Activated naive CD8-positive, alpha-beta T cell (primary cell): ENCODE results near the gene GOLGA6L7.
"Not testable (repeated sequence)": the region's sequence is repeated elsewhere in the genome, so short reads cannot be mapped to it uniquely, and the experiment has no call there.

Source experiments
- H3K27ac Mint-ChIP-seq: one replicate; pipeline ENCODE4 v1.8.0; 2021; ENCODE audit warnings: mixed read lengths
- H3K27me3 Mint-ChIP-seq: one replicate; pipeline ENCODE4 v1.8.0; 2021; ENCODE audit warnings: mixed read lengths
- H3K36me3 Mint-ChIP-seq: one replicate; pipeline ENCODE4 v1.8.0; 2021; ENCODE audit warnings: mixed read lengths
- H3K4me1 Mint-ChIP-seq: one replicate; pipeline ENCODE4 v1.8.0; 2021; ENCODE audit warnings: low read depth, mixed read lengths
- H3K4me3 Mint-ChIP-seq: one replicate; pipeline ENCODE4 v1.8.0; 2021; ENCODE audit warnings: mild to moderate bottlenecking, mixed read lengths
- H3K9me3 Mint-ChIP-seq: one replicate; pipeline ENCODE4 v1.8.0; 2021; ENCODE audit warnings: low read depth, mixed read lengths

GOLGA6L7 gene

DNA sequence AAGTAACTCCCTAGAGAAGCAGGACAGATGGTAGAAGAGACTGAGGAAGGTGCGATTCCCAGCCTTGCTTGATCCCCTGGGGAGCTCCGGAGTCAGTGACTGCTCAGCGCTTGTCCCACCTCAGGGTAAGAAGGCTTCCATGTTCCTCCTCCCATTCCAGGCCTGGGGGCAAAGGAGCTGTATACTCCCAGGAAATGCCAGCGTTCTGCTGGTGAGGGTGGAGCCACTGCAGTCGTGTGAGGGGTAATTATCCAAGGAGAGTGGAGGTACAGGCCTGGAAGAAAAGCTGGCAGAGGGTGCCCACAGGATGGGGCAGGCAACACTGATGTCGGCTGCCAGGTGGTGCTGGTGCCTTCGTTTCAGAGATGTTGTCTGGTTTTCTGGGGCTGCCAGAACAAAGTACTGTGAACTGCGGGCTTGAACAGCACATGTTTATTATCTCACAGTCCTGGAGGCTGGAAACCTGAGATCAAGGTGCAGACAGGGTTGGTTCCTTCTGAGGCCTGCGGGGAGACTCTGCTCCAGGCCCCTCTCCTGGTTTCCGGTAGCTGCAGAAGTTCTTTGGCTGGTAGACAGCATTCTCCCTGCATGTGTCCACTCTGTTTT is 25.2 kb upstream of the GOLGA6L7 start:
- H3K27me3 Mint-ChIP-seq = no peaks in the 10 kb centered on the region
- no peaks in the 10 kb centered on the region for H3K9me3 Mint-ChIP-seq
- peaks cover 20% of the 10 kb centered on the region for H3K4me1 Mint-ChIP-seq
- H3K27ac Mint-ChIP-seq = no peak overlapping the region
- no peaks in the 10 kb centered on the region for H3K36me3 Mint-ChIP-seq
- H3K4me3 Mint-ChIP-seq = no peak overlapping the region

DNA sequence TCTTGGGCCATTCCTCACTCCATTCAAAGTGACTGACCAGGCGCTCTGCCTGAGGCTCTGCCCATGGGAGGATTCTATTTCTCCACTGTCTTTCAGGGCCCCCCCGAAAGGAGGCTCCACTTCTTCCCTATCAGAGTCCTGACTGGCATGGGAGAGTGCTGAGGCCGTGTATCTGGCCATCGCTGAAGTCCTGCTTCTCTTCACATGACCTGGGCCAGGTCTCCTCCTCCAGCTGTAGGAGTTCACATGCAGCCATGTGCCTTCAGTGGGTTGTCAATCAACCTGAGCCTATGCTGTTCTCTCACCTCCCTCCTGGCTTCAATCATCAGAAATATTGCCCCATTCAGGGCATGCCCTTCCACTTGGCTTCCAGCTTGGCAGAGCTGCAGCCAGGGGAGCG is 24.6 kb upstream of the GOLGA6L7 start:
- Mint-ChIP-seq H3K9me3 (no peaks in the 10 kb centered on the region), H3K27ac (no peak overlapping the region), H3K27me3 (no peaks in the 10 kb centered on the region), H3K36me3 (no peaks in the 10 kb centered on the region), H3K4me3 (no peak overlapping the region), H3K4me1 (peaks cover 20% of the 10 kb centered on the region)

DNA sequence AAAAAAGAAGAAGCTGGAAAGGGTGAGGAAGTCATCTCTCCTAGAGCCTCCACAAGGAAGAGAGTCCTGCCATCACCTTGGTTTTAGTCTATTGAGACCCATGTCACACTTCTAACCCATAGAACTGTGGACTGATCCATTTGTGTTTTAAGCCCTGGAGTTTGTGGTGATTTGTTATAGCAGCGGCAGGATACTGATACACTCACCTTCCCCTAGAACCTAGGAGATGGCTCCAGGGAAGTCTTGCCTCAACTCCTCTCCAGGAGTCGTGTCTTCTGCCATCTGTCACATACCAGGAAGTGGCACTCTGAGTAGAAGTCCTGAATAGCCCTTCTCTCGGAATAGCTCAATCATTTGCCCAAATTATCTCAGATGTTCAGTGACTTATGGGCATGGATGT is 22.7 kb upstream of the GOLGA6L7 start:
- no peaks in the 10 kb centered on the region for H3K36me3 Mint-ChIP-seq
- no peak overlapping the region for H3K27ac Mint-ChIP-seq
- no peaks in the 10 kb centered on the region for H3K27me3 Mint-ChIP-seq

DNA sequence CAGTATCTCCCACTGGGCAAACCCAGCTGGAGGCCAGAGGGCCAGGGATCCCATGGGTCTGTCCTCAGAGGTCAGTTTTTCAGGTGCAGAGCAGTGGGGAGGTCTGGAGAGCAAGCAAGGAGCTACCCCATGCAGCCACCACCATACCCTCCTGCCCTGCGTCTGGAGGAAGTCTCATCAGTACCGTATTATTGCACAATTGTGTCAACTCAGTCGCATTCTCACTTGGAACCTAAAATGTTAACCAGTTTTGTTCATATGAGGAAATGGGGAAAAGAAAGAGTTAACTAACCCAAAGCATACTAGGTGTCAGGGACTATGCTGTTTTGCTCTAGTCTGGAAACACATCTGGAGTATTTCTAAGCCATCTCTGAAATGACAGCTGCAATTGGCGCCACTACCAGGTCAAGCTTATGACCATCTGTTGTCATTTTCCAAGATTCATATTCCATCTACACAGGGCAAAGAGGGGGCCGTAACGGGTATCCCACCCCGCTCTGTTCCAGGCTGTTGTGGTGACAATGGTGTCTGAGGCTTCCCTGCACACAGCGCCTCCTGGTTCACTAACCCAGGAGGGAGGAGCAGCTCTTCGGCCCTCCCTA is 20.4 kb upstream of the GOLGA6L7 start:
- peaks cover under 1% of the 10 kb centered on the region for H3K4me1 Mint-ChIP-seq
- H3K27ac Mint-ChIP-seq = no peak overlapping the region
- H3K4me3 Mint-ChIP-seq = no peak overlapping the region
- no peaks in the 10 kb centered on the region for H3K27me3 Mint-ChIP-seq
- H3K9me3 Mint-ChIP-seq = no peaks in the 10 kb centered on the region
- H3K36me3 Mint-ChIP-seq = no peaks in the 10 kb centered on the region

More for the DNA sequence above, 22.7 kb upstream of the GOLGA6L7 start:
- Mint-ChIP-seq H3K9me3 (no peaks in the 10 kb centered on the region), H3K4me3 (no peak overlapping the region), H3K4me1 (peaks cover 11% of the 10 kb centered on the region)

DNA sequence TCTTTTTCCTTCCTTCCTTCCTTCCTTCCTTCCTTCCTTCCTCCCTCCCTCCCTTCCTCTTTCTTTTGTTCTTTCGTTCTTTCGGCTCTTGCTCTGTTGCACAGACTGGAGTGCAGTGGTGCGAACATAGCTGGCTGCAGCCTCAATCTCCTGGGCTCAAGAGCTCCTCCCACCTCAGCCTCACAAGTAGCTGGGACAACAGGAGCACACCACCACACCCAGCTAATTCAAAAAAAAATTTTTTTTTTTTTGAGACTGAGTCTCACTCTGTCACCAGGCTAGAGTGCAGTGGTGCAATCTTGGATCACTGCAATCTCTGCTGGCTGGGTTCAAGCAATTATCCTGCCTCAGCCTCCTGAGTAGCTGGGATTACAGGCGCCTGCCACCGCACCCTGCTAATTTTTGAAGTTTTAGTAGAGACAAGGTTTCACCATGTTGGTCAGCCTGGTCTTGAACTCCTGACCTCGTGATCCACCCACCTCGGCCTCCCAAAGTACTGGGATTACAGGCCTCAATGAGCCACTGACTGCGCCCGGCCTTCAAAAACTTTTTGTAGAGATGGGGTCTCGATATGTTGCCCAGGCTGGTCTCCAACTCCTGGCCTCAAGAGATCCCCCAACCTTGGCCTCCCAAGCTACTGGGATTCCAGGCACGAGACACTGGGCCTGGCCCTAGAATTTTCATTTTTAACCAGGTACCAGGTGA is 13.3 kb upstream of the GOLGA6L7 start:
- H3K9me3 Mint-ChIP-seq, H3K4me1 Mint-ChIP-seq, H3K36me3 Mint-ChIP-seq, H3K27ac Mint-ChIP-seq, H3K4me3 Mint-ChIP-seq, H3K27me3 Mint-ChIP-seq: not testable (repeated sequence)

DNA sequence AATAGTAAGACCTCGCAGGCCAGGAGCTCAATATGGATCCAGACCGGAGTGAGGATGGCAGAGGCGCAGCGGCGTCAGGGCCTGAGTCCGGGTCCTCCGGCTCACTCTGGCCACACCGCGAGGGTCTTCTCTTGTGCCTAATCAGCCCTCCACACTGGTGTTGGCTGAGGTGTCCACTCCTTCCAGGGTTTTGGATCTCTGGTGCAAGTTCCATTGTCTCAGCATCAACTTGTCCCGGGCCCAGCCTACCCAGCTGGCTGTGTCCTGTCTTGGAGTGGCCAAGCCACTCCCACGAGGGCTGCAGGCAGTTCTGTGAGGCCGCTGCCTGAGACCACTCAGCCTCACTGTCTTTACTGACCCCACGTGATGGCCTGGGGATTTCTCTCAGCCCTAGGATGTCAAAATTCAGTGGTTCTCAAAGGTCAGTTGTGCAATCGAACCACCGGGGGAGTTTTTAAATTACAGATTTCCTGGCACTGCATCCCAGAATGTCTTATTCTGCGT is 12.6 kb upstream of the GOLGA6L7 start:
- Mint-ChIP-seq H3K4me1 (no peaks in the 10 kb centered on the region), H3K27me3 (no peaks in the 10 kb centered on the region), H3K4me3 (no peak overlapping the region), H3K9me3 (no peaks in the 10 kb centered on the region), H3K36me3 (no peaks in the 10 kb centered on the region), H3K27ac (no peak overlapping the region)

DNA sequence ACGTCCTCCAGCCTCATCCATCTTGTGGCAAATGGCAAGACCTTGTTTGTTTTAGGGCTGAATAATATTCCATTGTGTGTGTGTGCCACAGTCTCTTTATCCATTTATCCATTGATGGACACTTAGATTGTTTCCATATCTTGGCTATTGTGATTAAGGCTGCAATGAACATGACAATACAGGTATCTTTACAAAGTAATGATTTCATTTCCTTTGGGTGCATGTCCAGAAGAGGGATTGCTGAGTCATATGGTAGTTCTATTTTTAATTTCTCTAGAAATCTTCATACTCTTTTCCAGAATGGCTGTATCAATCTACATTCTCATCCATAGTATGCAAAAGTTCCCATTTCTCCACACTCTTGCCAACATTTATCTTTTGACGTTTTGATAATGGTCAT is 6.1 kb upstream of the GOLGA6L7 start:
- H3K36me3 Mint-ChIP-seq, H3K9me3 Mint-ChIP-seq, H3K4me3 Mint-ChIP-seq, H3K27me3 Mint-ChIP-seq, H3K27ac Mint-ChIP-seq, H3K4me1 Mint-ChIP-seq: not testable (repeated sequence)

DNA sequence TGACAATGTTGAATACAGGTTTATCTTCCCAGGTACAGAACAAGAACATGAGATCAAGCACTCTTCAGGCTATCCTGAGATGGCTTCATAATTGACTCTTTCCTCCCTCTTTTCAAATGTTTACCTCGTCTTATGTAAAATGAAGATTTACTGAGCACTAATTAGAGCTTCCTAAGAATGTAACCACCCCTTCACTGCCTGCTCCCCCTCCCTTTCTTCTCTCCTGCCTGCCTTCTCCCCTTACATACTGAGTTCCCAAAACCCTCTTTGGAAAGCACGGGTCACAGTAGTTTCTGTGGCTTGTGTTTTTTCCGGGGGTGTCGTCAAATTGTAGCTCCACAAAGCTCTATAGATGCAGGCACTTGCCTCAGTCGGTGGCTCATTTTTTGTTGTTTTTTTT is 5.2 kb upstream of the GOLGA6L7 start:
- H3K27me3 Mint-ChIP-seq, H3K4me1 Mint-ChIP-seq, H3K4me3 Mint-ChIP-seq, H3K27ac Mint-ChIP-seq, H3K9me3 Mint-ChIP-seq, H3K36me3 Mint-ChIP-seq: not testable (repeated sequence)

DNA sequence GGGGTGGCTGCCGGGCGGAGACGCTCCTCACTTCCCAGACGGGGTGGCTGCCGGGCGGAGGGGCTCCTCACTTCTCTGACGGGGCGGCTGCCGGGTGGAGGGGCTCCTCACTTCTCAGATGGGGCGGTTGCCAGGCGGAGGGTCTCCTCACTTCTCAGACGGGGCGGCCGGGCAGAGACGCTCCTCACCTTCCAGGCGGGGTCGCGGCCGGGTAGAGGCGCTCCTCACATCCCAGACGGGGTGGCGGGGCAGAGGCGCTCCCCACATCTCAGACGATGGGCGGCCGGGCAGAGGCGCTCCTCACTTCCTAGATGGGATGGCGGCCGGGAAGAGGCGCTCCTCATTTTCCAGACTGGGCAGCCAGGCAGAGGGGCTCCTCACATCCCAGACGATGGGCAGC is 1.3 kb upstream of the GOLGA6L7 start:
- H3K4me1 Mint-ChIP-seq = peaks cover 12% of the 10 kb centered on the region
- not testable (repeated sequence) for H3K27me3 Mint-ChIP-seq, H3K4me3 Mint-ChIP-seq, H3K27ac Mint-ChIP-seq, H3K9me3 Mint-ChIP-seq, H3K36me3 Mint-ChIP-seq

DNA sequence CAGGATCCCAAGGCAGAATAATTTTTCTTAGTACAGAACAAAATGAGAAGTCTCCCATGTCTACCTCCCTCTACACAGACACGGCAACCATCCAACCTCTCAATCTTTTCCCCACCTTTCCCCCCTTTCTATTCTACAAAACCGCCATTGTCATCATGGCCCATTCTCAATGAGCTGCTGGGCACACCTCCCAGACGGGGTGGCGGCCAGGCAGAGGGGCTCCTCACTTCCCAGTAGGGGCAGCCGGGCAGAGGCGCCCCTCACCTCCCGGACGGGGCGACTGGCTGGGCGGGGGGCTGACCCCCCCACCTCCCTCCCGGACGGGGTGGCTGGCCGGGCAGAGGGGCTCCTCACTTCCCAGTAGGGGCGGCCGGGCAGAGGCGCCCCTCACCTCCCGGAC is 827 bp upstream of the GOLGA6L7 start:
- H3K27ac Mint-ChIP-seq, H3K4me1 Mint-ChIP-seq, H3K4me3 Mint-ChIP-seq, H3K27me3 Mint-ChIP-seq, H3K9me3 Mint-ChIP-seq, H3K36me3 Mint-ChIP-seq: not testable (repeated sequence)

DNA sequence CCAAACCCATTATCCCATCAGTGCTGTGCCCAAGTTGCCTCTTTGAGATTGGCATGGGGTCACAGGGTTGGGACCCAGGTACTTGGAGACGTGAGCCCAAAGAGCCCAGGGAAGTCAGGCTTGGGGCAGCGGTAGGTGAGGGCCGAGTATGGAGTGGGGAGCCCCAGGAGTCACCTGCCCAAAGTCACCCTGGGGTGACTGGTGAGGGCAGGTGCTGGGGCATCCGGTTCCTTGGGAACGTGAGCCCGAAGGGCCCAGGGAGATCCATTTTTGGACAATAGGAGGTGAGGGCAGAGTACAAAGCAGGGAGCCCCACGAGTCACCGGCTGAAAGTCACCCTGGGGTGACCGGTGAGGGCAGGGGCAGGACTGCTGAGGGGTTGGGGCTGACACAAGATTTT is 485 bp downstream of the GOLGA6L7 start:
- H3K9me3 Mint-ChIP-seq, H3K36me3 Mint-ChIP-seq, H3K4me1 Mint-ChIP-seq, H3K4me3 Mint-ChIP-seq, H3K27me3 Mint-ChIP-seq, H3K27ac Mint-ChIP-seq: not testable (repeated sequence)

DNA sequence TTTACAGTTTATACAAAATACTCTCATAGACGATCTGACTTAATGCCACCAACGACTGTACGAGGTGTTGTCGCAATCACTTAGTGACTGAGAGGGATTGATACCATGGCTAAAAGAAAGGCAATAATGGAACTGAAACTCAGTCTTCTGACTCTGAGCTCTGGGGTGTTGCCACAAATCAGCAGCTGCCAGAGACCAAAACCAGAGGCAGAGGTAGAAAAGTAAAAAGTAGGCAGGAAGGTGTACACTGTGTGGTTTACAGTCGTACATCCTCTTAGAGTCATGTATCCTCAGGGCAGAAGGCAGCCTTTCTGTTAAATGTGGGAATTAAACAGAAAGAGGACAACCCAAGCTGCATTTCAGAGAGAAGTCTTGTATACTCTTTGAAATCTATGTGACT is 1.2 kb downstream of the GOLGA6L7 start:
- H3K27ac Mint-ChIP-seq, H3K4me1 Mint-ChIP-seq, H3K4me3 Mint-ChIP-seq, H3K9me3 Mint-ChIP-seq, H3K27me3 Mint-ChIP-seq, H3K36me3 Mint-ChIP-seq: not testable (repeated sequence)

DNA sequence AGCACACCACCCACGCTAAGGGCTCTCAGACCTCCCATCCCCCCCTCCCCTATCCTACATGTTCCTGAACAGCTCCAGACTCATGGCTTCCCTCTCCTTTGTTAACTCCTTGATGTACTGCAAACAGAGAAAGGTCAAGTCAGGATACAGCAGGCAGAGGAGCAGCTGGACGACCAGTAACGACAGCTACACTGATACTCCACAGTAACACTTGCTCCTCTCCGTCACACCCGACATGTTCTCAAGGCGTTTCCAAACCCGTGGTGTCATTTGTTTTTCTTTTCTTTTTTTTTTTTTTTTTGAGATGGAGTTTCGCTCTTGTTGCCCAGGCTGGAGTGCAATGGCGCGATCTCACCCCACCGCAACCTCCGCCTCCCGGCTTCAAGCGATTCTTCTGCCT is 4.3 kb downstream of the GOLGA6L7 start:
- H3K36me3 Mint-ChIP-seq, H3K9me3 Mint-ChIP-seq, H3K4me1 Mint-ChIP-seq, H3K27ac Mint-ChIP-seq, H3K4me3 Mint-ChIP-seq, H3K27me3 Mint-ChIP-seq: not testable (repeated sequence)

DNA sequence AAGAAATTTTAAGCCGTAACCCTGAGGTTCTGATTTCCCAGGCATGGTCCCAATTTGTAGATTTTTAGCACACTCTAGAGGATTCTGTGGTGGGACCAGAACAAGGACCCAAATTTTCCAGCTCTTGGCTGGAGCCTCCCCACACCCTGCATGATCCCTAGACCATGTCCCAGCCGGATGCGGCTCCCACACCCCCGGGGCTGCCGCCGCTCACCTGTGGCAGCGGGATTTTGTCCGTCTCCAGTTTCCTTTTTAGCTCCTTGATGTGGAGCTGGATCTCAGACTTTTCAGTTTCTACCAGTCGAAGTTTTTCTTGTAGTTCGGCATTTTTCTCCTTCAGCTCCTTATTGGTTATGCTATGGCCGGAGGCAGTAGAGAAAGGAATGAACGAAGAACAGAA is 4.9 kb downstream of the GOLGA6L7 start:
- not testable (repeated sequence) for H3K4me1 Mint-ChIP-seq, H3K9me3 Mint-ChIP-seq, H3K4me3 Mint-ChIP-seq, H3K27ac Mint-ChIP-seq, H3K36me3 Mint-ChIP-seq, H3K27me3 Mint-ChIP-seq

DNA sequence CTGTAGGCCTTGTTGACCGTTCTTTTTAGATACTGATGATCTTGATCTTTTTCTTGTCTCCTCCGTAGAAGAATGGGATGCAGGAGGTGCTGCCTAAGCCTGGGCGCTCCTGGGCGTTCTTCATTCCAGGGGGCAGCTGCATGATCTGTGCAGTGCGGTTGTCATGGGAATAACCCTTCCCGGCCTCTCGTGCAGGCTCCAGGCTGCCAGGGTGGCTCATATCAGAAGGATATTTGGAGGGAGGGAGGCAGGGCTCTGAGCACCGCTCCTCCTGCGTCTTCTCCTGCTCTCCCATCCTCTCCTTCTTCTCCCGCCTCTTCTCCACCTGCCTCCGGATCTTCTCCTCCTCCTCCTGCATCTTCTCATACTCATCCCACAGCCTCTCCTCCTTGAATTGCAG is 6.2 kb downstream of the GOLGA6L7 start:
- H3K27me3 Mint-ChIP-seq, H3K4me1 Mint-ChIP-seq, H3K36me3 Mint-ChIP-seq, H3K27ac Mint-ChIP-seq, H3K4me3 Mint-ChIP-seq, H3K9me3 Mint-ChIP-seq: not testable (repeated sequence)

DNA sequence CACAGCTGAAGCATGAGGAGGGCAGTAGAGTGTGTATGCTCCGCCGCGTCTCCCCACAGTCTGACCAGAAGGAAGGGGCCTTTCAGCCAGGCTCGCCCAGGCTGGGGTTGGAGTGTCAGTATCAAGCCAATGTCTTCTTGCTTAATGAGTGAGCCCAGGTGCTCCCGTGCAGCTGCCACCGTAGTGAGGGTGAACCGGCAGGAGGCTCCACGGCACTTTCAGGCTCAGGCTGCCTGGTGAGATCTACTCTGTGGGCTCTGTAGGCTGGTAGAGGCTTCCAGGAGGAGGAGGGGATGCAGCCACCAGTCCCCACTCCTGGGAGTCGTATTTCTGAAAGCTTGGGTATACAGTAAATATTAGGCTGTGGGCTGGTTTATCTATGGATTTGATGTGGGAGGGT is 8.2 kb downstream of the GOLGA6L7 start:
- H3K27me3 Mint-ChIP-seq, H3K36me3 Mint-ChIP-seq, H3K9me3 Mint-ChIP-seq, H3K27ac Mint-ChIP-seq, H3K4me3 Mint-ChIP-seq, H3K4me1 Mint-ChIP-seq: not testable (repeated sequence)
